Dedifferentiated amniotic fluid mesenchymal stem cell (primary cell): ENCODE results near the gene E2F8.

ENCODE experiments used
- DNase-seq: peaks from one replicate; pipeline ENCODE4 v3.0.0-alpha.2; 2016; ENCODE audit errors: extremely low spot score

The E2F8 gene

GRCh38 chr11:19225123-19225522, 15.6 kb downstream of the E2F8 start:
- no peak for DNase-seq

- no peak for DNase-seq
Observed at GRCh38 chr11:19220903-19221724, 19.6 kb downstream of the E2F8 start.

GRCh38 chr11:19218786-19219460, 21.8 kb downstream of the E2F8 start:
- no peak for DNase-seq

GRCh38 chr11:19218216-19218615, 22.5 kb downstream of the E2F8 start:
- no peak for DNase-seq

- DNase-seq, result no peak
Observed at GRCh38 chr11:19216709-19217374, 23.9 kb downstream of the E2F8 start.

- DNase-seq, result no peak
Observed at GRCh38 chr11:19216021-19216420, 24.7 kb downstream of the E2F8 start.

GRCh38 chr11:19209617-19210370, 31.0 kb downstream of the E2F8 start:
- DNase-seq, result no peak

- DNase-seq, result no peak
Observed at GRCh38 chr11:19208959-19209546, 31.7 kb downstream of the E2F8 start.

- no peak for DNase-seq
Observed at GRCh38 chr11:19208181-19208580, 32.6 kb downstream of the E2F8 start.

- DNase-seq, result no peak
Observed at GRCh38 chr11:19204836-19205235, 35.9 kb downstream of the E2F8 start.

GRCh38 chr11:19201737-19202605, 38.8 kb downstream of the E2F8 start, which contains the start of gene CSRP3:
Gene CSRP3, minus strand, starts transcription at chr11:19201983. Its CDS starts 9,535 bp downstream, at chr11:19192448.
- no peak for DNase-seq

- peak; percentile 44 for DNase-seq
Observed at GRCh38 chr11:19200410-19201201, 40.1 kb downstream of the E2F8 start.

- DNase-seq, result no peak
Observed at GRCh38 chr11:19199771-19200170, 41.0 kb downstream of the E2F8 start.

GRCh38 chr11:19199048-19199447, 41.7 kb downstream of the E2F8 start:
- DNase-seq, result no peak

GRCh38 chr11:19196432-19196831, 44.3 kb downstream of the E2F8 start:
- DNase-seq, result no peak

GRCh38 chr11:19194620-19195308, 46.0 kb downstream of the E2F8 start:
- no peak for DNase-seq

- DNase-seq, result no peak
Observed at GRCh38 chr11:19193916-19194315, 46.8 kb downstream of the E2F8 start.

- no peak for DNase-seq
Observed at GRCh38 chr11:19191530-19192169, 49.1 kb downstream of the E2F8 start.
